HepG2 (cell line): ENCODE measurements around the gene NFASC. TPM values are rescaled to one million over a fixed set of nuclear protein-coding genes. Genes with fewer than 3 reads are reported as not detected.

Source experiments
- ATAC-seq: fragments of 200-7000 bp; cut with Tn5 transposase; 3 replicates; pipeline ENCODE4 v1.9.1; 2020; ENCODE audit warnings: mild to moderate bottlenecking, moderate library complexity
- BruUV-seq: library from RNA; stranded (reverse); fragments of 400-500 nt; replicated peaks from 2 replicates; lab custom pipeline; 2021; lab: Mats Ljungman, UMichigan
- CTCF ChIA-PET: fragments of 300-600 bp; formaldehyde crosslinking; extraction: SDS; loops from one replicate; lab custom pipeline; 2021; ENCODE audit warnings: low total read pairs, inconsistent platforms, low intra/inter-chr PET ratio; lab: Yijun Ruan, JAX
- POLR2A ChIA-PET: fragments of 350-600 bp; sonication (Branson Sonifier 250); formaldehyde crosslinking; loops from one replicate; lab custom pipeline; 2020; ENCODE audit warnings: antibody characterized with exemption, inconsistent platforms; lab: Yijun Ruan, JAX
- DNase-seq: peaks from one replicate; pipeline ENCODE4 v3.0.0-alpha.2; 2015; ENCODE audit warnings: low spot score
- FAIRE-seq: peaks from 3 replicates; lab custom pipeline; 2011; peaks lifted over from hg19 to GRCh38; lab: Jason Lieb, UNC
- H2AFZ ChIP-seq: one replicate; pipeline ENCODE4 v1.6.1; 2011; ENCODE audit warnings: low read length, inconsistent platforms
- H3K27ac ChIP-seq: fragments of 300-600 bp; 3 replicates; pipeline ENCODE4 v1.8.0; 2011; ENCODE audit warnings: mixed run types, mild to moderate bottlenecking, mixed read lengths, low read length, inconsistent platforms; ENCODE audit not compliant: insufficient read depth; ENCODE audit errors: extremely low read length
- H3K27me3 ChIP-seq, 2 experiments: fragments of 200-600 bp in 1 of 2; 2 replicates in 1 of 2; 3 replicates in 1 of 2; pipeline versions ENCODE4 v1.6.0 to v1.8.0; 2011; ENCODE audit warnings: low read length in 2 of 2, mild to moderate bottlenecking in 2 of 2, moderate library complexity in 2 of 2, inconsistent platforms in 1 of 2; ENCODE audit not compliant: insufficient read depth in 2 of 2, control insufficient read depth in 1 of 2
- H3K36me3 ChIP-seq, 2 experiments: fragments of 200-600 bp in 1 of 2; replicated peaks in 1 of 2; 2 replicates in 1 of 2; 3 replicates in 1 of 2; pipeline versions ENCODE4 v1.5.1 to v1.8.0; 2011; ENCODE audit warnings: low read length in 2 of 2, inconsistent platforms in 1 of 2; ENCODE audit not compliant: insufficient read depth in 2 of 2, control insufficient read depth in 1 of 2
- H3K4me1 ChIP-seq: 2 replicates; pipeline ENCODE4 v1.5.1; 2012; ENCODE audit warnings: low read length, inconsistent platforms; ENCODE audit not compliant: insufficient read depth
- H3K4me2 ChIP-seq: 2 replicates; pipeline ENCODE4 v1.6.0; 2011; ENCODE audit warnings: low read depth, low read length, inconsistent platforms
- H3K4me3 ChIP-seq, 3 experiments: fragments of 200-600 bp in 1 of 3; sonication (generic), shearing (Covaris generic) in 1 of 3; replicated peaks in 1 of 3; 2 replicates each; pipeline ENCODE4 v1.5.1; 2011 to 2016; ENCODE audit warnings: low read length in 3 of 3, inconsistent platforms in 2 of 3, low read depth in 2 of 3, mild to moderate bottlenecking in 2 of 3, control low read depth in 1 of 3, mixed read lengths in 1 of 3; ENCODE audit not compliant: insufficient read depth in 1 of 3
- H3K79me2 ChIP-seq: one replicate; pipeline ENCODE4 v1.6.1; 2011; ENCODE audit warnings: low read length, inconsistent platforms; ENCODE audit not compliant: insufficient read depth
- H3K9ac ChIP-seq: 2 replicates; pipeline ENCODE4 v1.6.0; 2011; ENCODE audit warnings: mild to moderate bottlenecking, low read depth, low read length, inconsistent platforms; ENCODE audit not compliant: insufficient read depth
- H3K9me3 ChIP-seq: 2 replicates; pipeline ENCODE4 v1.5.1; 2012; ENCODE audit warnings: mild to moderate bottlenecking, low read length
- H4K20me1 ChIP-seq: 2 replicates; pipeline ENCODE4 v1.6.0; 2011; ENCODE audit warnings: inconsistent platforms, mild to moderate bottlenecking, low read length, moderate library complexity; ENCODE audit not compliant: insufficient read depth
- EHMT2 ChIP-seq: fragments of 200-600 bp; sonication (generic); IDR thresholded peaks from 2 replicates; pipeline ENCODE4 v1.7.0; 2017; ENCODE audit warnings: antibody characterized with exemption, low read depth, low read length, borderline replicate concordance
- FOSL1 ChIP-seq: sonication (generic); formaldehyde crosslinking; IDR thresholded peaks from 2 replicates; pipeline ENCODE4 v1.9.0; 2021; ENCODE audit warnings: missing genetic modification reagents, borderline replicate concordance
- FOXK2 ChIP-seq: fragments of 450-650 bp; IDR thresholded peaks from 2 replicates; pipeline ENCODE4 v1.6.1; 2016
- NFKBIZ ChIP-seq: IDR thresholded peaks from 2 replicates; pipeline ENCODE4 v1.6.1; 2018; ENCODE audit warnings: missing genetic modification reagents, missing compliant biosample characterization
- SOX6 ChIP-seq, 2 experiments: fragments of 450-650 bp in 1 of 2; sonication (generic) in 1 of 2; formaldehyde crosslinking in 1 of 2; IDR thresholded peaks; 2 replicates each; pipeline versions ENCODE4 v1.4.0 to v1.6.1; 2017 to 2020; ENCODE audit warnings: antibody characterized with exemption in 1 of 2, mild to moderate bottlenecking in 1 of 2, missing genetic modification reagents in 1 of 2
- SRF ChIP-seq: IDR thresholded peaks from 2 replicates; pipeline ENCODE4 v1.6.1; 2011; ENCODE audit warnings: mild to moderate bottlenecking, low read depth, low read length, moderate library complexity
- SRY ChIP-seq: sonication (generic); formaldehyde crosslinking; IDR thresholded peaks from 2 replicates; pipeline ENCODE4 v1.8.0; 2022; ENCODE audit warnings: mild to moderate bottlenecking, missing genetic modification reagents
- TAF1 ChIP-seq: sonication (generic); formaldehyde crosslinking; IDR thresholded peaks from 2 replicates; pipeline ENCODE4 v1.4.0; 2020; ENCODE audit warnings: missing genetic modification reagents
- THAP11 ChIP-seq: IDR thresholded peaks from 2 replicates; pipeline ENCODE4 v1.6.1; 2016; ENCODE audit warnings: missing biosample characterization, missing genetic modification reagents
- ZFP41 ChIP-seq: sonication (generic); formaldehyde crosslinking; IDR thresholded peaks from 2 replicates; pipeline ENCODE4 v1.4.0; 2020; ENCODE audit warnings: mild to moderate bottlenecking, missing genetic modification reagents, borderline replicate concordance
- ZNF530 ChIP-seq: sonication (generic); formaldehyde crosslinking; IDR thresholded peaks from 2 replicates; pipeline ENCODE4 v1.5.0; 2020; ENCODE audit warnings: low read depth, mild to moderate bottlenecking, missing genetic modification reagents
- ZNF598 ChIP-seq: sonication (generic); formaldehyde crosslinking; IDR thresholded peaks from 2 replicates; pipeline ENCODE4 v1.5.1; 2020; ENCODE audit warnings: mild to moderate bottlenecking, missing genetic modification reagents, borderline replicate concordance
- ZSCAN21 ChIP-seq: sonication (generic); formaldehyde crosslinking; IDR thresholded peaks from 2 replicates; pipeline ENCODE4 v1.8.0; 2022; ENCODE audit warnings: mild to moderate bottlenecking, missing genetic modification reagents, moderate library complexity, borderline replicate concordance
- WGBS: methylation state at CpG from one replicate; pipeline ENCODE4 v1.1.6; 2017; ENCODE audit warnings: low lambda C conversion rate; 5-methylcytosine and 5-hydroxymethylcytosine counted together
- in situ Hi-C: cut with HindIII; loops from 2 replicates; pipeline ENCODE4 v1.10.0; 2017; ENCODE audit warnings: low pct_unique_long_range_greater_than_20kb; ENCODE audit not compliant: extremely low pct_ligation_motif_present
- intact Hi-C: fragments of 100-400 bp; cut with micrococcal nuclease; formaldehyde crosslinking; loops from one replicate; pipeline ENCODE4 v1.10.0; 2022; ENCODE audit not compliant: unreplicated experiment
- polyA plus RNA-seq, 8 experiments: library from polyadenylated mRNA; depleted of rRNA in 3 of 8; stranded (reverse) in 7 of 8; unstranded in 1 of 8; fragments of >200 nt; fragmentation: Illumina TruSeq in 4 of 8; extraction: Trizol in 4 of 8; gene quantifications; 2 replicates each; pipeline versions ENCODE4 v1.2.1 to v1.2.3, GENCODE V29; 2011 to 2016; ENCODE audit warnings: low read depth in 4 of 8, missing spikeins in 1 of 8, mixed read lengths in 1 of 8; ENCODE audit not compliant: insufficient read depth in 1 of 8
- total RNA-seq, 5 experiments: library from RNA; depleted of rRNA; stranded (reverse); fragments of >200 nt; fragmentation: Illumina TruSeq; extraction: Trizol; gene quantifications; 2 replicates each; pipeline ENCODE4 v1.2.3, GENCODE V29; 2016; ENCODE audit warnings: low read depth in 1 of 5
- TF ChIP-seq, protein P1 (sequence below): IDR thresholded peaks from 2 replicates; pipeline ENCODE4 v1.6.1; 2016; ENCODE audit warnings: low read depth, control low read depth
- TF ChIP-seq, protein P2 (sequence below): sonication (generic); formaldehyde crosslinking; IDR thresholded peaks from 2 replicates; pipeline ENCODE4 v1.4.0; 2020; ENCODE audit warnings: missing genetic modification reagents
- TF ChIP-seq, protein P3 (sequence below): sonication (generic); formaldehyde crosslinking; IDR thresholded peaks from 2 replicates; pipeline ENCODE4 v1.4.0; 2020; ENCODE audit warnings: missing genetic modification reagents
- TF ChIP-seq, protein P4 (sequence below): IDR thresholded peaks from 2 replicates; pipeline ENCODE4 v1.6.1; 2012; ENCODE audit warnings: low read depth, low read length, improper control_type of control experiment

Gene NFASC
- total and polyA plus RNA-seq, 2 of the 13 experiments (the other 11 are each of a cell fraction or from before 2014, with no cell fraction given): not detected

DNA sequence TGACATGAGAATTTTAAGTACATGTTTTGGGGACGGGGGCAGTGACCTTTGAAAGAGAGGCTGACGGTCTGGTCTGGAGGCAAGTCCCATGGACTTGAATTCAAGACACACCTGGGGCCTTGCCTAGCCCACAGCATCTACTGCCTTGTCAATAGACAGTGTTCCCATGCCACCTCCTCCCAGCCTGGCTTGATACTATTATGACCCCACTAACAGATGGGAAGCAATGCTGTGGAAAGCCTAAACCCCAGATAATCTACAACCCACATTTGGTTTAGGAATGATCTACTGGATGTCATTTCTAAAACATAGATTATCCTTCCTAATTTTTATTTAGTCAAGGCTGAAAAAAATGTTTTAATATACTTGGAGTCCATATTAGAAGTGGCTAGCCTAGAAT is 17.8 kb upstream of the NFASC start:
- H3K36me3 ChIP-seq: no peaks in the 10 kb centered on the region
- H3K9ac ChIP-seq: no peak overlapping the region
- H2AFZ ChIP-seq: no peak overlapping the region
- H3K27ac ChIP-seq: no peak overlapping the region
- H3K79me2 ChIP-seq: no peaks in the 10 kb centered on the region
- H3K4me2 ChIP-seq: no peak overlapping the region
- H3K4me1 ChIP-seq: no peaks in the 10 kb centered on the region
- no peak for ATAC-seq
- intact Hi-C loops (no loop called here), in situ Hi-C loops (no loop called here)
- CTCF ChIA-PET: no interaction called here
- H3K27me3 ChIP-seq: no peaks in the 10 kb centered on the region
- no peak for FAIRE-seq
- H3K9me3 ChIP-seq: no peaks in the 10 kb centered on the region
- 0% methylated on average over 1 of the region's 2 CpGs for WGBS
- no peak for TF ChIP-seq ZSCAN21
- no peak for TF ChIP-seq SRY (CRISPR knock-in tag)
- TF ChIP-seq, protein P1, sequence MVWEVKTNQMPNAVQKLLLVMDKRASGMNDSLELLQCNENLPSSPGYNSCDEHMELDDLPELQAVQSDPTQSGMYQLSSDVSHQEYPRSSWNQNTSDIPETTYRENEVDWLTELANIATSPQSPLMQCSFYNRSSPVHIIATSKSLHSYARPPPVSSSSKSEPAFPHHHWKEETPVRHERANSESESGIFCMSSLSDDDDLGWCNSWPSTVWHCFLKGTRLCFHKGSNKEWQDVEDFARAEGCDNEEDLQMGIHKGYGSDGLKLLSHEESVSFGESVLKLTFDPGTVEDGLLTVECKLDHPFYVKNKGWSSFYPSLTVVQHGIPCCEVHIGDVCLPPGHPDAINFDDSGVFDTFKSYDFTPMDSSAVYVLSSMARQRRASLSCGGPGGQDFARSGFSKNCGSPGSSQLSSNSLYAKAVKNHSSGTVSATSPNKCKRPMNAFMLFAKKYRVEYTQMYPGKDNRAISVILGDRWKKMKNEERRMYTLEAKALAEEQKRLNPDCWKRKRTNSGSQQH (CRISPR knock-in tag): no peak
- TF ChIP-seq EHMT2: no peak
- no peak for TF ChIP-seq NFKBIZ (CRISPR knock-in tag)
- TF ChIP-seq SOX6 (IDR thresholded peaks at IDR 0.05): no peak
- TF ChIP-seq SOX6 (CRISPR knock-in tag; IDR thresholded peaks at IDR 0.05): no peak
- TF ChIP-seq FOSL1 (CRISPR knock-in tag): no peak
- TF ChIP-seq FOXK2: no peak
- no peak for TF ChIP-seq ZNF530
- TF ChIP-seq, protein P2, sequence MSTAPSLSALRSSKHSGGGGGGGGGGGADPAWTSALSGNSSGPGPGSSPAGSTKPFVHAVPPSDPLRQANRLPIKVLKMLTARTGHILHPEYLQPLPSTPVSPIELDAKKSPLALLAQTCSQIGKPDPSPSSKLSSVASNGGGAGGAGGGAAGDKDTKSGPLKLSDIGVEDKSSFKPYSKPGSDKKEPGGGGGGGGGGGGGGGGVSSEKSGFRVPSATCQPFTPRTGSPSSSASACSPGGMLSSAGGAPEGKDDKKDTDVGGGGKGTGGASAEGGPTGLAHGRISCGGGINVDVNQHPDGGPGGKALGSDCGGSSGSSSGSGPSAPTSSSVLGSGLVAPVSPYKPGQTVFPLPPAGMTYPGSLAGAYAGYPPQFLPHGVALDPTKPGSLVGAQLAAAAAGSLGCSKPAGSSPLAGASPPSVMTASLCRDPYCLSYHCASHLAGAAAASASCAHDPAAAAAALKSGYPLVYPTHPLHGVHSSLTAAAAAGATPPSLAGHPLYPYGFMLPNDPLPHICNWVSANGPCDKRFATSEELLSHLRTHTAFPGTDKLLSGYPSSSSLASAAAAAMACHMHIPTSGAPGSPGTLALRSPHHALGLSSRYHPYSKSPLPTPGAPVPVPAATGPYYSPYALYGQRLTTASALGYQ (CRISPR knock-in tag): no peak
- TF ChIP-seq THAP11 (CRISPR knock-in tag): no peak
- no peak for TF ChIP-seq SRF
- TF ChIP-seq, protein P3, sequence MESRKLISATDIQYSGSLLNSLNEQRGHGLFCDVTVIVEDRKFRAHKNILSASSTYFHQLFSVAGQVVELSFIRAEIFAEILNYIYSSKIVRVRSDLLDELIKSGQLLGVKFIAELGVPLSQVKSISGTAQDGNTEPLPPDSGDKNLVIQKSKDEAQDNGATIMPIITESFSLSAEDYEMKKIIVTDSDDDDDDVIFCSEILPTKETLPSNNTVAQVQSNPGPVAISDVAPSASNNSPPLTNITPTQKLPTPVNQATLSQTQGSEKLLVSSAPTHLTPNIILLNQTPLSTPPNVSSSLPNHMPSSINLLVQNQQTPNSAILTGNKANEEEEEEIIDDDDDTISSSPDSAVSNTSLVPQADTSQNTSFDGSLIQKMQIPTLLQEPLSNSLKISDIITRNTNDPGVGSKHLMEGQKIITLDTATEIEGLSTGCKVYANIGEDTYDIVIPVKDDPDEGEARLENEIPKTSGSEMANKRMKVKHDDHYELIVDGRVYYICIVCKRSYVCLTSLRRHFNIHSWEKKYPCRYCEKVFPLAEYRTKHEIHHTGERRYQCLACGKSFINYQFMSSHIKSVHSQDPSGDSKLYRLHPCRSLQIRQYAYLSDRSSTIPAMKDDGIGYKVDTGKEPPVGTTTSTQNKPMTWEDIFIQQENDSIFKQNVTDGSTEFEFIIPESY (CRISPR knock-in tag): no peak
- TF ChIP-seq TAF1 (CRISPR knock-in tag): no peak
- TF ChIP-seq, protein P4, sequence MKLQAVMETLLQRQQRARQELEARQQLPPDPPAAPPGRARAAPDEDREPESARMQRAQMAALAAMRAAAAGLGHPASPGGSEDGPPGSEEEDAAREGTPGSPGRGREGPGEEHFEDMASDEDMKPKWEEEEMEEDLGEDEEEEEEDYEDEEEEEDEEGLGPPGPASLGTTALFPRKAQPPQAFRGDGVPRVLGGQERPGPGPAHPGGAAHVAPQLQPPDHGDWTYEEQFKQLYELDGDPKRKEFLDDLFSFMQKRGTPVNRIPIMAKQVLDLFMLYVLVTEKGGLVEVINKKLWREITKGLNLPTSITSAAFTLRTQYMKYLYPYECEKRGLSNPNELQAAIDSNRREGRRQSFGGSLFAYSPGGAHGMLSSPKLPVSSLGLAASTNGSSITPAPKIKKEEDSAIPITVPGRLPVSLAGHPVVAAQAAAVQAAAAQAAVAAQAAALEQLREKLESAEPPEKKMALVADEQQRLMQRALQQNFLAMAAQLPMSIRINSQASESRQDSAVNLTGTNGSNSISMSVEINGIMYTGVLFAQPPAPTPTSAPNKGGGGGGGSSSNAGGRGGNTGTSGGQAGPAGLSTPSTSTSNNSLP: no peak
- no peak for TF ChIP-seq ZFP41
- TF ChIP-seq ZNF598 (CRISPR knock-in tag): no peak
- BruUV-seq: no TSS peak
- DNase-seq: no peak
- H4K20me1 ChIP-seq: no peaks in the 10 kb centered on the region; the same call in 1 of the 2 replicates
- H3K4me3 ChIP-seq: no peak overlapping the region
- POLR2A ChIA-PET: no interaction called here
